Hepatocyte (in vitro differentiated cells): ENCODE data around the gene STRN. TPM values are rescaled to one million over a fixed set of nuclear protein-coding genes. Genes with fewer than 3 reads are reported as not detected.

Experiments
- DNase-seq: peaks from one replicate; pipeline ENCODE4 v3.0.0-alpha.2; 2016; ENCODE audit warnings: low spot score
- H2AFZ ChIP-seq: fragments of 200-600 bp; sonication (generic); 2 replicates; pipeline ENCODE4 v1.6.0; 2016; ENCODE audit warnings: antibody characterized with exemption, mild to moderate bottlenecking
- H3K27ac ChIP-seq: fragments of 200-600 bp; sonication (generic); 2 replicates; pipeline ENCODE4 v1.5.1; 2016; ENCODE audit warnings: mild to moderate bottlenecking
- H3K27me3 ChIP-seq: fragments of 200-600 bp; sonication (generic); 2 replicates; pipeline ENCODE4 v1.6.1; 2016
- H3K36me3 ChIP-seq: fragments of 200-600 bp; sonication (generic); replicated peaks from 2 replicates; pipeline ENCODE4 v1.5.1; 2016; ENCODE audit warnings: low read depth; ENCODE audit not compliant: insufficient read depth
- H3K4me1 ChIP-seq: fragments of 200-600 bp; sonication (generic); 2 replicates; pipeline ENCODE4 v1.5.1; 2016; ENCODE audit warnings: mild to moderate bottlenecking, moderate library complexity; ENCODE audit not compliant: insufficient read depth
- H3K4me2 ChIP-seq: fragments of 200-600 bp; sonication (generic); 2 replicates; pipeline ENCODE4 v1.6.0; 2016
- H3K4me3 ChIP-seq: fragments of 200-600 bp; sonication (generic); 2 replicates; pipeline ENCODE4 v1.5.1; 2016; ENCODE audit warnings: mild to moderate bottlenecking
- H3K79me2 ChIP-seq: fragments of 200-600 bp; sonication (generic); 2 replicates; pipeline ENCODE4 v1.6.0; 2017; ENCODE audit warnings: mild to moderate bottlenecking
- H3K9me2 ChIP-seq: fragments of 200-600 bp; sonication (generic); replicated peaks from 2 replicates; pipeline ENCODE4 v1.6.0; 2017; ENCODE audit warnings: mild to moderate bottlenecking; ENCODE audit not compliant: insufficient read depth
- H3K9me3 ChIP-seq: fragments of 200-600 bp; sonication (generic); 2 replicates; pipeline ENCODE4 v1.5.1; 2016; ENCODE audit warnings: low read depth, mild to moderate bottlenecking
- H4K20me1 ChIP-seq: fragments of 200-600 bp; sonication (generic); 2 replicates; pipeline ENCODE4 v1.6.0; 2016; ENCODE audit warnings: mild to moderate bottlenecking; ENCODE audit not compliant: insufficient read depth, poor library complexity, severe bottlenecking
- CTCF ChIP-seq: fragments of 200-600 bp; sonication (generic); IDR thresholded peaks from 2 replicates; pipeline ENCODE4 v1.5.1; 2016; ENCODE audit warnings: antibody characterized with exemption, mild to moderate bottlenecking; ENCODE audit not compliant: poor library complexity
- EZH2 ChIP-seq: fragments of 200-600 bp; sonication (generic); IDR thresholded peaks from 2 replicates; pipeline ENCODE4 v1.6.1; 2016; ENCODE audit warnings: antibody characterized with exemption, mild to moderate bottlenecking, borderline replicate concordance
- EZH2phosphoT487 ChIP-seq: fragments of 200-600 bp; sonication (generic); IDR thresholded peaks from one replicate; pipeline ENCODE4 v1.6.1; 2018; ENCODE audit warnings: antibody characterized with exemption, mild to moderate bottlenecking, low read depth, moderate library complexity; ENCODE audit not compliant: unreplicated experiment, severe bottlenecking
- WGBS: methylation state at CpG from one replicate; pipeline ENCODE4 v1.1.6; 2016; ENCODE audit warnings: low lambda C conversion rate; ENCODE audit errors: missing lambda C conversion rate; 5-methylcytosine and 5-hydroxymethylcytosine counted together
- polyA plus RNA-seq: library from polyadenylated mRNA; unstranded; fragments of >200 nt; fragmentation: Nextera tagmentation; extraction: Ambion mirVana; gene quantifications from 2 replicates; pipeline ENCODE4 v1.2.1, GENCODE V29; 2016
- small RNA-seq: library from RNA; depleted of rRNA; stranded (forward); fragments of <200 nt; gene quantifications from one replicate; pipeline ENCODE3, GENCODE V24; 2014
- total RNA-seq: library from RNA; depleted of rRNA; stranded (reverse); fragments of >200 nt; gene quantifications from 2 replicates; pipeline ENCODE4 v1.2.3, GENCODE V29; 2014

Gene STRN
- total and polyA plus RNA-seq, 2 experiments from 2014 or later, result 4.4 to 13.9 TPM

DNA sequence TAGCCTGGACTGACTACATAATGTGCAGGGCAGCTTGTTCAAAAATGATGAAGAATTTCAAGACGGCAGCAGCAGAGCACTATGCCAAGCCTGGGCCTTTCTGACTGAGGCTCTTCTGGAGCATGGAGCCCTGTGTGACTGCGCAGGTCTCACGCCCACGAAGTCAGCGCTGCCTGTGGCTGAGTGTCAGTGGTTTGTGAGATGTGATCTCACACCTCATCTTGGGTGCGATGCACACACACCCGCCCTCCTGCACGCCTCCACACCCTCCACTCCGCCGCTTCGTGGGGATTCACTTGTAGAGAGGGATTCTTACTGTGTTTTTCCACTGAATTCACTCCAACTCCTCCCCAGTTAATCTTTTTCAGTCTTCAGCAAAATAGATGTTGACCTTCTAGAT is 166.0 kb downstream of the STRN start:
- TF ChIP-seq CTCF (no peak), EZH2phosphoT487 (no peak), EZH2 (no peak)
- Histone ChIP-seq H3K36me3 (no peaks in the 10 kb centered on the region), H2AFZ (no peak overlapping the region), H3K9me2 (no peaks in the 10 kb centered on the region), H3K9me3 (no peaks in the 10 kb centered on the region), H3K4me1 (no peaks in the 10 kb centered on the region), H3K27ac (no peak overlapping the region), H3K27me3 (no peaks in the 10 kb centered on the region), H4K20me1 (no peaks in the 10 kb centered on the region), H3K79me2 (no peaks in the 10 kb centered on the region), H3K4me3 (no peak overlapping the region), H3K4me2 (no peak overlapping the region)
- DNase-seq, result no peak
- 97% methylated on average over 11 of the region's 11 CpGs for WGBS

DNA sequence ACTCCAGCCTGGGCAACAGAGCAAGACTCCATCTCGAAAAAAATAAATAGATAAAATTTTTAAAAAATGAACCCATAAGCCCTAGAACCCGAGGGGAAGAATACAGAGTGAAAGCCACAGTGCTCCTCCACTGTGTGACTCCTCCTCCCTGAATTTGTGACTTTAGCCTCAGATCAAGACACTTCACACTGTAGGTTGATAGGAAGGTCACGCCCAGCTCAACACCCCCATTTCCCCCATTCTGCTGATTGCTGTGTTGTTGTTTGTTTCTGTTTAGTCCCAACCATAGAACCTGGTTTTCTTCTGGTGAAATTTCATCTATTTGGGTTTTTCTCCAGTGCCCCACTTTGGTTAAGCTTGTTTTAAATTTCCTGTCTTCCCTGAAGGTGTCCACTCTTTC is 167.6 kb downstream of the STRN start:
- Histone ChIP-seq H3K4me1 (no peaks in the 10 kb centered on the region), H3K27ac (no peak overlapping the region), H3K4me2 (no peak overlapping the region), H2AFZ (no peak overlapping the region), H3K9me2 (no peaks in the 10 kb centered on the region), H3K36me3 (no peaks in the 10 kb centered on the region), H3K4me3 (no peak overlapping the region), H4K20me1 (no peaks in the 10 kb centered on the region), H3K27me3 (no peaks in the 10 kb centered on the region), H3K79me2 (no peaks in the 10 kb centered on the region), H3K9me3 (no peaks in the 10 kb centered on the region)
- DNase-seq, result no peak
- TF ChIP-seq EZH2 (no peak), EZH2phosphoT487 (no peak), CTCF (no peak)
- 86% methylated on average over 3 of the region's 3 CpGs for WGBS

GRCh38 chr2:36797324-36798070 is 168.8 kb downstream of the STRN start:
- Histone ChIP-seq H3K27me3 (no peaks in the 10 kb centered on the region), H3K79me2 (no peaks in the 10 kb centered on the region), H4K20me1 (no peaks in the 10 kb centered on the region), H3K9me2 (no peaks in the 10 kb centered on the region), H3K4me3 (no peak overlapping the region), H3K4me1 (no peaks in the 10 kb centered on the region), H3K27ac (no peak overlapping the region), H3K9me3 (no peaks in the 10 kb centered on the region), H3K36me3 (no peaks in the 10 kb centered on the region), H2AFZ (no peak overlapping the region), H3K4me2 (no peak overlapping the region)
- DNase-seq, result no peak
- TF ChIP-seq CTCF (no peak), EZH2phosphoT487 (no peak), EZH2 (no peak)
- 54% methylated on average over 6 of the region's 6 CpGs for WGBS

Small RNAs within 50 kb of the gene (small RNA-seq; reads per million reads assigned to genes)
- not detected for gene RNU6-577P

Other genes with a start within 250 kb of the STRN start
- 24.1 and 25.1 TPM in 2 replicates for gene HEATR5B, start 117.8 kb upstream of the STRN start, total RNA-seq
- gene HEATR5B, start 117.8 kb upstream of the STRN start, polyA plus RNA-seq, result 5.1 and 8.7 TPM in 2 replicates
- 4.3 and 7.0 TPM in 2 replicates for gene GPATCH11, start 118.0 kb upstream of the STRN start, total RNA-seq
- 2.8 and 3.1 TPM in 2 replicates for gene GPATCH11, start 118.0 kb upstream of the STRN start, polyA plus RNA-seq
- gene EIF2AK2, start 190.4 kb upstream of the STRN start, total RNA-seq, result 35.6 and 38.4 TPM in 2 replicates
- 22.2 and 27.8 TPM in 2 replicates for gene EIF2AK2, start 190.4 kb upstream of the STRN start, polyA plus RNA-seq
- gene SULT6B1, start 222.1 kb upstream of the STRN start, total RNA-seq, result not detected in 2 replicates
- not detected in 2 replicates for gene SULT6B1, start 222.1 kb upstream of the STRN start, polyA plus RNA-seq
- gene CEBPZOS, start 230.0 kb upstream of the STRN start, total RNA-seq, result 11.0 and 14.8 TPM in 2 replicates
- gene CEBPZOS, start 230.0 kb upstream of the STRN start, polyA plus RNA-seq, result 13.7 and 17.1 TPM in 2 replicates